ENCODE data around the gene FGF12. TPM values are rescaled to one million over a fixed set of nuclear protein-coding genes. Genes with fewer than 3 reads are reported as not detected.

The FGF12 gene
- total RNA-seq, 1 donor from 2014 or later: 1.6 TPM

GRCh38 chr3:192371870-192372400 is 355.4 kb downstream of the FGF12 start:
- no peak overlapping the region for H3K4me3 ChIP-seq (ENCODE audit: low read depth, low read length)
- TF ChIP-seq CTCF (conservative IDR thresholded peaks at IDR 0.05; ENCODE audit: low read depth, low read length): no peak
- DNase-seq (ENCODE audit: low read depth): no peak

DNA sequence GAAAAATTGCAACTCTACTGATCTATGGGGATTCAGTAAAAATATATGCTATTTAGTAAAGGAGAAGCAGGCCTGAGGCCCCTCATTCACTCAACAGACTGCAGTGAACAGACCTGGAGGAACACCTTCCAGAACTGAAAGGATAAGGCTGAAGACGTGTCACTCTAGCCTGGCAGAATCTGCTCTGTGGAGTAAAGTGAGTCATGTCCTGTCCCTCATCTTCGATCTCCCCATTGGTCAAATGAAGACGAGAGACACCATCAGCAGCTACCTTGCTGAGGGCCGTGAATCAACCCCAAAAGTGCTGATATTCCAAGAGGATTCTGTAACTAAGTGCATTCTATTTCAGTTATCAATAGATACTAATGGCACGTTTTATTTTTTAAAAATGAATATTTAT is 359.7 kb downstream of the FGF12 start:
- DNase-seq (ENCODE audit: low read depth): no peak
- no peak for TF ChIP-seq CTCF (conservative IDR thresholded peaks at IDR 0.05; ENCODE audit: low read depth, low read length)
- H3K4me3 ChIP-seq (ENCODE audit: low read depth, low read length): no peak overlapping the region

GRCh38 chr3:192366916-192367315 is 360.4 kb downstream of the FGF12 start:
- no peak for DNase-seq (ENCODE audit: low read depth)
- H3K4me3 ChIP-seq (ENCODE audit: low read depth, low read length): no peak overlapping the region
- TF ChIP-seq CTCF (conservative IDR thresholded peaks at IDR 0.05; ENCODE audit: low read depth, low read length): no peak

- no peak for TF ChIP-seq CTCF (conservative IDR thresholded peaks at IDR 0.05; ENCODE audit: low read depth, low read length)
- DNase-seq (ENCODE audit: low read depth): no peak
- H3K4me3 ChIP-seq (ENCODE audit: low read depth, low read length): no peak overlapping the region
These were observed 361.8 kb downstream of the FGF12 start for GRCh38 chr3:192365571-192365970.

DNA sequence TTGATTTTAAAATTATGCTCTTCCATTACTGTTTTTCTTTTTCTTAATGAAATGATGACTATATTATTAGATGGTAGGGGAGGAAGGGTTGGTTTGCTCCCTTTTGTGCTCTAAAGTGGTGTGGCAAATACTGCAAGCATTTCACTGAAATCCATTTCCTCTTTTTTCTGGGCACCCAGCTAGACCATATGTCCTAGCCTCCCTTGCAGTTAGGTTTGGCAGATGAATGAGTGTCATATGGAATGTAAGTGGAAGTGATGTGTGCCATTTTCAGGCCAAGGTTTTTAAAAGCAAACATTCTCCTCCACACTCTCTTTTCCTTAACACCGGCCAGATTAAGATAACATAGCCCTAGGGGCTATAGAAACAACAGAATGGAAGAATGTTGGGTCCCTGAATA is 363.0 kb downstream of the FGF12 start:
- no peak for DNase-seq (ENCODE audit: low read depth)
- H3K4me3 ChIP-seq (ENCODE audit: low read depth, low read length): no peak overlapping the region
- TF ChIP-seq CTCF (conservative IDR thresholded peaks at IDR 0.05; ENCODE audit: low read depth, low read length): no peak

- no peak for TF ChIP-seq CTCF (conservative IDR thresholded peaks at IDR 0.05; ENCODE audit: low read depth, low read length)
These were observed 372.7 kb downstream of the FGF12 start for GRCh38 chr3:192354687-192355086.

DNA sequence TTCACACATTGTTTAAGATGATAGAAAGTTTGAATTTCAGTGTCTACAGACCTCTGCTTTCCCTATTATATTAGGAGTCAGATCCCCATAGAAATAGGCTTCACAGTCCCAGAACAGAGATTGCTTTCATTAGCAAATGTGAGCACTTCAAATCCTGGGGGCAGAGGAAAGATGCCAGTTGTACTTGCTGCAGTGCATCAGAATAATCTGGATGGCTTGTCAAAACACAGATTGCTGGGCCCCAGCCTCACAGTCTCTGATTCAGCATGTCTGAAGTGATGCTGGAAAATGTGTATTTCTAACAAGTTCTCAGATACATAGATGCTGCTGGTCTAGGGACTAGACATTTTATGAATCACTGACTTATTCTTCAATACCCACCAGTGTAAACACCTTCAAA is 375.2 kb downstream of the FGF12 start:
- H3K4me3 ChIP-seq (ENCODE audit: low read depth, low read length): no peak overlapping the region
- no peak for DNase-seq (ENCODE audit: low read depth)
- TF ChIP-seq CTCF (conservative IDR thresholded peaks at IDR 0.05; ENCODE audit: low read depth, low read length): no peak

More at GRCh38 chr3:192354687-192355086, 372.7 kb downstream of the FGF12 start:
- DNase-seq (ENCODE audit: low read depth): no peak
- no peak overlapping the region for H3K4me3 ChIP-seq (ENCODE audit: low read depth, low read length)
